ENCODE results near the gene INPP5A. TPM values are rescaled to one million over a fixed set of nuclear protein-coding genes. Genes with fewer than 3 reads are reported as not detected.

INPP5A gene
- total and polyA plus RNA-seq, 9 of the 15 experiments (the other 6 are each of a cell fraction or from before 2014, with no cell fraction given): 0.66 to 11.6 (median 7.7) TPM

- WGBS (ENCODE audit: insufficient coverage, low coverage, missing lambda C conversion rate): 91% methylated on average over 7 of the region's 14 CpGs
- H3K27ac ChIP-seq (ENCODE audit: extremely low read depth, low read depth, low read length): no peak overlapping the region
- CTCF ChIA-PET (ENCODE audit: low intra/inter-chr PET ratio): no interaction called here
- no peak overlapping the region for H2AFZ ChIP-seq (ENCODE audit: low read depth, low read length)
- no peak for ATAC-seq
- no peak overlapping the region for H3K9ac ChIP-seq (ENCODE audit: insufficient read depth in 1 of 2, low read depth in 2 of 2, low read length in 2 of 2)
- FAIRE-seq: no peak
- in situ Hi-C loops (cut with MboI) (no loop called here), intact Hi-C loops (cut with micrococcal nuclease) (no loop called here)
- H3K36me3 ChIP-seq (ENCODE audit: control insufficient read depth, insufficient read depth, low read length): no peaks in the 10 kb centered on the region
- H3K4me3 ChIP-seq: no peak overlapping the region
- no peaks in the 10 kb centered on the region; the same call in 1 of the 2 replicates for H3K9me3 ChIP-seq (replicated peaks; ENCODE audit: control insufficient read depth, insufficient read depth, low read depth, low read length)
- H3K27me3 ChIP-seq (ENCODE audit: control insufficient read depth in 2 of 2, insufficient read depth in 2 of 2, low read length in 2 of 2): no peaks in the 10 kb centered on the region
- H3K79me2 ChIP-seq (ENCODE audit: control insufficient read depth, insufficient read depth, low read length): no peaks in the 10 kb centered on the region
- TF ChIP-seq, protein P1, sequence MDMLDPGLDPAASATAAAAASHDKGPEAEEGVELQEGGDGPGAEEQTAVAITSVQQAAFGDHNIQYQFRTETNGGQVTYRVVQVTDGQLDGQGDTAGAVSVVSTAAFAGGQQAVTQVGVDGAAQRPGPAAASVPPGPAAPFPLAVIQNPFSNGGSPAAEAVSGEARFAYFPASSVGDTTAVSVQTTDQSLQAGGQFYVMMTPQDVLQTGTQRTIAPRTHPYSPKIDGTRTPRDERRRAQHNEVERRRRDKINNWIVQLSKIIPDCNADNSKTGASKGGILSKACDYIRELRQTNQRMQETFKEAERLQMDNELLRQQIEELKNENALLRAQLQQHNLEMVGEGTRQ (CRISPR knock-in tag; IDR thresholded peaks at IDR 0.05): no peak
- no peak for TF ChIP-seq DPF2 (IDR thresholded peaks at IDR 0.05)
- BruUV-seq (replicated peaks): no TSS peak
- H4K20me1 ChIP-seq (replicated peaks; ENCODE audit: control insufficient read depth, insufficient read depth, low read length): no peaks in the 10 kb centered on the region
- no peak overlapping the region for H3K4me2 ChIP-seq (ENCODE audit: insufficient read depth, low read length)
- no peaks in the 10 kb centered on the region for H3K4me1 ChIP-seq (replicated peaks in 1 of 2; ENCODE audit: control insufficient read depth in 2 of 2, insufficient read depth in 2 of 2, low read length in 2 of 2)
- POLR2A ChIA-PET: no interaction called here
- no peaks in the 10 kb centered on the region for H3K9me1 ChIP-seq (ENCODE audit: control insufficient read depth, insufficient read depth, low read length)
- DNase-seq (ENCODE audit: extremely low read depth in 1 of 4, low spot score in 3 of 4): no peak
Observed at GRCh38 chr10:132756591-132756990, 219.0 kb downstream of the INPP5A start.

DNA sequence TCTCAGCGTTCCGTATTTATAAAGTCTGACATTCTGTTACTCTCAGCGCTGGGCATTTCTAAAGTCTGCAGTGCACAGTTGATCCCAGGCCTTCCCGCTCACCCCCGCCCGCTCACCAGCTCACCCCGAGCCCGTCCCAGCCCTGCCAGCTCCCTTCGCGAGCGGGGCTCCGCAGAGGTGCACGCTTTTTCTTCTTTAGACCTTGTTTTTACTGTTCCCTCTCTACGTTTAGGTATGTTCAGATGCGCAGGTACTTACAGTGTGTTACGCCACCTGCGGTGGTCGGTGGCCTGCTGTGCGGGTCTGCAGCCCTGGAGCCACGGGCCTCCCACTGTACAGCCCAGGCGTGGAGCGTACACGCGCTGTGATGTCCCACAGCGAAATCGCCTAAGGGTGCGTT, 219.6 kb downstream of the INPP5A start:
- BruUV-seq (replicated peaks): no TSS peak
- CTCF ChIA-PET (ENCODE audit: low intra/inter-chr PET ratio): no interaction called here
- H2AFZ ChIP-seq (ENCODE audit: low read depth, low read length): no peak overlapping the region

More for the DNA sequence above, 219.6 kb downstream of the INPP5A start:
- no peaks in the 10 kb centered on the region; the same call in 1 of the 2 replicates for H3K9me3 ChIP-seq (replicated peaks; ENCODE audit: control insufficient read depth, insufficient read depth, low read depth, low read length)
- intact Hi-C loops (cut with micrococcal nuclease) (no loop called here), in situ Hi-C loops (cut with MboI) (no loop called here)
- no peak overlapping the region for H3K4me2 ChIP-seq (ENCODE audit: insufficient read depth, low read length)
- ATAC-seq (no peak), DNase-seq (ENCODE audit: extremely low read depth in 1 of 4, low spot score in 3 of 4) (no peak), FAIRE-seq (no peak)
- no peaks in the 10 kb centered on the region for H3K36me3 ChIP-seq (ENCODE audit: control insufficient read depth, insufficient read depth, low read length)
- no peaks in the 10 kb centered on the region for H3K27me3 ChIP-seq (ENCODE audit: control insufficient read depth in 2 of 2, insufficient read depth in 2 of 2, low read length in 2 of 2)
- H3K4me1 ChIP-seq (replicated peaks in 1 of 2; ENCODE audit: control insufficient read depth in 2 of 2, insufficient read depth in 2 of 2, low read length in 2 of 2): no peaks in the 10 kb centered on the region
- no peak overlapping the region for H3K27ac ChIP-seq (ENCODE audit: extremely low read depth, low read depth, low read length)
- H3K9ac ChIP-seq (ENCODE audit: insufficient read depth in 1 of 2, low read depth in 2 of 2, low read length in 2 of 2): no peak overlapping the region
- 91% methylated on average over 24 of the region's 27 CpGs for WGBS (ENCODE audit: insufficient coverage, low coverage, missing lambda C conversion rate)
- POLR2A ChIA-PET: no interaction called here
- no peaks in the 10 kb centered on the region for H4K20me1 ChIP-seq (replicated peaks; ENCODE audit: control insufficient read depth, insufficient read depth, low read length)
- no peaks in the 10 kb centered on the region for H3K79me2 ChIP-seq (ENCODE audit: control insufficient read depth, insufficient read depth, low read length)
- no peaks in the 10 kb centered on the region for H3K9me1 ChIP-seq (ENCODE audit: control insufficient read depth, insufficient read depth, low read length)
- no peak overlapping the region for H3K4me3 ChIP-seq
- TF ChIP-seq ZFX (CRISPR knock-in tag; IDR thresholded peaks at IDR 0.05): no peak
- TF ChIP-seq, protein P2, sequence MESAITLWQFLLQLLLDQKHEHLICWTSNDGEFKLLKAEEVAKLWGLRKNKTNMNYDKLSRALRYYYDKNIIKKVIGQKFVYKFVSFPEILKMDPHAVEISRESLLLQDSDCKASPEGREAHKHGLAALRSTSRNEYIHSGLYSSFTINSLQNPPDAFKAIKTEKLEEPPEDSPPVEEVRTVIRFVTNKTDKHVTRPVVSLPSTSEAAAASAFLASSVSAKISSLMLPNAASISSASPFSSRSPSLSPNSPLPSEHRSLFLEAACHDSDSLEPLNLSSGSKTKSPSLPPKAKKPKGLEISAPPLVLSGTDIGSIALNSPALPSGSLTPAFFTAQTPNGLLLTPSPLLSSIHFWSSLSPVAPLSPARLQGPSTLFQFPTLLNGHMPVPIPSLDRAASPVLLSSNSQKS (CRISPR knock-in tag; IDR thresholded peaks at IDR 0.05): no peak
- TF ChIP-seq ERF (CRISPR knock-in tag; IDR thresholded peaks at IDR 0.05): no peak
- TF ChIP-seq ZSCAN32 (CRISPR knock-in tag; IDR thresholded peaks at IDR 0.05): no peak
- TF ChIP-seq ZFPM2 (CRISPR knock-in tag; IDR thresholded peaks at IDR 0.05): no peak
- no peak for TF ChIP-seq ETS2 (tag; IDR thresholded peaks at IDR 0.05; ENCODE audit: borderline replicate concordance, poor library complexity, severe bottlenecking)
- no peak for TF ChIP-seq HMG20B (CRISPR knock-in tag; IDR thresholded peaks at IDR 0.05)

All from K562 (cell line).